DMS 273 (cell line): Measurements from ENCODE around the gene WFS1.

Experiments used
- DNase-seq: peaks from one replicate; lab custom pipeline; 2025; ENCODE audit not compliant: unreplicated experiment; lab: John Stamatoyannopoulos, UW

The WFS1 gene

DNA sequence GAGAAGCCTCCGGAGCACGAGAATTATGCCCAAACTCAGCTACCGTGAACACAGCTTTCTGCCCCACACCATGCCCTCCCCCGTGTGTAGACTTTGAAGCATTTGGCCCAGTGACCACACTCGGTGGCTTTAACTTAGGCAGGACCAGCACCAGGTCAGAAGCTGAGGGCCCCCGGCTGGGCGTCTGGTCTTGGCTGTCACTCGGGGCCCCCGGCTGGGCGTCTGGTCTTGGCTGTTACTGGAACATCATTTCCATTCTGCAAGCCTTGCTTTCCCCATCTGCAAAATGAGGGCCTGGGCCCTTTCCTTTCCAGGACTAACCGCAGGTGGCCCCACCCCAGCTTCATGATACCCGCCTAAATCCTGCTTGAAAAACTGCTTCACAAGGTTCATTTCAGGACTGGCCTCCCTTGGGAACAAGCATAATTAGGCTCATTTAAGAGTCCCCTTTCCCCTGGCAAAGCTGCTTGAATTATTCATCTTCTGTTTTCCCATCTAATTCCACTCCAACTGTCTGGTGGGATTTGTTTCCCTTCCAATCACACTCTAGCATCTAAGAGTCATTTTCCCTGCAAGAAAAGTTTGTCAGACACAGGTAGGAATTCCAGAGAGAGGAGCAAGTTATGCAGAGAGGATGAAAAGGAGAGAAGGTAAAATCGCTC lies 82.5 kb downstream of the WFS1 start:
- peak; percentile 65 for DNase-seq
